A673 (cell line): Measurements from ENCODE around the gene C19orf47. TPM values are rescaled to one million over a fixed set of nuclear protein-coding genes. Genes with fewer than 3 reads are reported as not detected.

Experiments
- BruUV-seq: library from RNA; stranded (reverse); fragments of 400-500 nt; replicated peaks from 2 replicates; lab custom pipeline; 2021; lab: Mats Ljungman, UMichigan
- CTCF ChIA-PET: fragments of 300-600 bp; sonication (Branson Sonifier 250); formaldehyde crosslinking; loops from one replicate; lab custom pipeline; 2022; ENCODE audit warnings: antibody characterized with exemption; lab: Charles Lee
- POLR2A ChIA-PET: fragments of 300-600 bp; sonication (Branson Sonifier 250); formaldehyde crosslinking; loops from one replicate; lab custom pipeline; 2022; ENCODE audit warnings: antibody characterized with exemption; ENCODE audit not compliant: low non-redundant PET; lab: Charles Lee
- DNase-seq: peaks from one replicate; pipeline ENCODE4 v3.0.0-alpha.2; 2015; ENCODE audit warnings: low spot score
- H3K27ac ChIP-seq: fragments of 200-600 bp; sonication (generic); 2 replicates; pipeline ENCODE4 v1.5.1; 2016; ENCODE audit warnings: mixed run types, low read depth, mild to moderate bottlenecking, mixed read lengths, antibody characterized with exemption, low read length; ENCODE audit not compliant: poor library complexity, severe bottlenecking
- H3K27me3 ChIP-seq: fragments of 200-600 bp; sonication (generic); replicated peaks from 2 replicates; pipeline ENCODE4 v1.6.1; 2017; ENCODE audit warnings: mixed run types, low read depth, mild to moderate bottlenecking, mixed read lengths, antibody characterized with exemption, low read length; ENCODE audit not compliant: insufficient read depth, poor library complexity
- H3K36me3 ChIP-seq: fragments of 200-600 bp; sonication (generic); 2 replicates; pipeline ENCODE4 v1.6.1; 2016; ENCODE audit warnings: mixed run types, mild to moderate bottlenecking, mixed read lengths, antibody characterized with exemption, low read length; ENCODE audit not compliant: insufficient read depth, poor library complexity, severe bottlenecking
- H3K4me1 ChIP-seq: fragments of 200-600 bp; sonication (generic); 2 replicates; pipeline ENCODE4 v1.6.1; 2017; ENCODE audit warnings: mixed run types, mild to moderate bottlenecking, mixed read lengths, antibody characterized with exemption, low read length; ENCODE audit not compliant: insufficient read depth, poor library complexity, severe bottlenecking
- H3K4me3 ChIP-seq: fragments of 200-600 bp; sonication (generic); 2 replicates; pipeline ENCODE4 v1.5.1; 2016; ENCODE audit warnings: low read depth, mixed run types, mild to moderate bottlenecking, mixed read lengths, low read length; ENCODE audit not compliant: poor library complexity, severe bottlenecking
- H3K9me3 ChIP-seq: fragments of 200-600 bp; sonication (generic); 2 replicates; pipeline ENCODE4 v1.6.1; 2016; ENCODE audit warnings: mixed run types, low read depth, mild to moderate bottlenecking, mixed read lengths, antibody characterized with exemption, low read length; ENCODE audit not compliant: poor library complexity, severe bottlenecking
- CTCF ChIP-seq: fragments of 300-800, 200-600 bp; sonication (generic); conservative IDR thresholded peaks from 2 replicates; pipeline ENCODE4 v1.5.1; 2017; ENCODE audit warnings: low read depth, mild to moderate bottlenecking, antibody characterized with exemption, low read length, moderate library complexity, mixed read lengths
- EZH2 ChIP-seq: fragments of 200-600 bp; sonication (generic); IDR thresholded peaks from 2 replicates; pipeline ENCODE4 v1.6.1; 2017; ENCODE audit warnings: borderline replicate concordance, low read depth, mild to moderate bottlenecking, mixed read lengths, antibody characterized with exemption, low read length; ENCODE audit not compliant: poor library complexity, severe bottlenecking
- intact Hi-C: fragments of 100-400 bp; cut with micrococcal nuclease; formaldehyde crosslinking; loops from one replicate; pipeline ENCODE4 v1.10.0; 2022; ENCODE audit not compliant: unreplicated experiment
- total RNA-seq: library from RNA; stranded (reverse); gene quantifications from 2 replicates; pipeline ENCODE4 v1.2.3, GENCODE V29; 2021

C19orf47 gene
- total RNA-seq, 1 experiment from 2014 or later: 26.5 TPM

DNA sequence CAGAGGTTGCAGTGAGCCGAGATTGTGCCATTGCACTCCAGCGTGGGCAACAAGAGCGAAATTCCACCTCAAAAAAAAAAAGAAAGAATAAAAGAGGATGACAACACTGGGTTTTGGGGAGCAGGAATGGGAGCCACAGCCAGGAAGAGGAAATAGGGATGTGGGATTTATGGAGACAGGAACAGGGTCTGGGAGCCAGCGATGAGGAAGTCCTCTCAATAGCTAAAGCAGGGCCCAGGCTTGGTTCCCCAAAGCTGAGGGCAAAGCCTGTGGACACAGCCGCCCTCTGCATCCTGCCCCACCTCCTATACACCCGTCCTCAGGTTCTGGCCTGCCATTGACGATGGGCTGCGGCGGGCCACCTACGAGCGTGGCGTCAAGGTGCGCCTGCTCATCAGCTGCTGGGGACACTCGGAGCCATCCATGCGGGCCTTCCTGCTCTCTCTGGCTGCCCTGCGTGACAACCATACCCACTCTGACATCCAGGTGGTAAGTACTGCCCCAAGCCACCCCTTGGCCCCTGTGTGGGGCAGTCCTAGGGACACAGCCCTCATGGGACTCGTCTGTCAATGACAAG lies 28.2 kb upstream of the C19orf47 start:
- no TSS peak for BruUV-seq
- peaks cover 33% of the 10 kb centered on the region for H3K36me3 ChIP-seq
- no peaks in the 10 kb centered on the region for H3K9me3 ChIP-seq
- H3K4me1 ChIP-seq: no peaks in the 10 kb centered on the region
- intact Hi-C loops: no loop called here
- TF ChIP-seq EZH2 (no peak), CTCF (no peak)
- ChIA-PET CTCF (no interaction called here), POLR2A (no interaction called here)
- DNase-seq: no peak
- no peak overlapping the region for H3K27ac ChIP-seq
- no peak overlapping the region for H3K4me3 ChIP-seq
- no peaks in the 10 kb centered on the region for H3K27me3 ChIP-seq

DNA sequence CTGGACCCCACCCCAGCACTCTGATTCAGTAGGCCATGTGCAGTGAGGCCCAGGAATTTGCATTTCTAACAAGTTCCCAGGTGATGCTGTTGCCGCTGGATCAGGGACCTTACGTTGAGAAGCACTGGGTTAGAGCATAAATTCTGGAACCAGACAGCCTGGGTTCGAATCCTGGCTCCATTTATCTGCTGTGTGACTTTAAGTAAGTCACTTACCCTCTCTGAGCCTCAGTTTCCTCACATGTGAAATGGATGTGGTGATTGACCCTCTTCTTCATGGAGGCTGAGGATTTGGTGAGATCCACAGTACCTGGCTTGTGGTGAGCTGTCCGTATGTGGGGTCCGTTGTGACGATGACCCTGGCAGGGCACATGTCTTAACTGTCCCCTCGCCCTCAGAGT lies 25.9 kb upstream of the C19orf47 start:
- no peak for DNase-seq
- Histone ChIP-seq H3K27me3 (no peaks in the 10 kb centered on the region), H3K4me3 (no peak overlapping the region), H3K9me3 (no peaks in the 10 kb centered on the region), H3K4me1 (no peaks in the 10 kb centered on the region), H3K36me3 (peaks cover 53% of the 10 kb centered on the region), H3K27ac (no peak overlapping the region)
- BruUV-seq: no TSS peak
- no peak for TF ChIP-seq CTCF
- no peak for TF ChIP-seq EZH2
- ChIA-PET CTCF (no interaction called here), POLR2A (no interaction called here)
- intact Hi-C loops: no loop called here

DNA sequence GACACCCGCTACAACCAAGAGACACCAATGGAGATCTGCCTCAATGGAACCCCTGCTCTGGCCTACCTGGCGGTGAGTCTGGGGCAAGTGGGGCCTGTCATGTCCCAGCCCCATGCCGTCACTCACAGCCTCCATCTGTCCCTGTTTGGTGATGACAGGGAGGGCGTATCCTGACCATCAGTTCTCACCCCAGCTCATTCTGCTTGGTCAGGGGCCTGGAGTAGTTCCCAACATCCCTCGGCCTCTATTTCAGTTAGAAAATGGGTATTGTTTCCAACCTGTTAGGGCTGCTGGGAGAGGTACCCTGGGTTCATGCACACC lies 23.6 kb upstream of the C19orf47 start:
- no peak for DNase-seq
- Histone ChIP-seq H3K9me3 (no peaks in the 10 kb centered on the region), H3K4me1 (peaks cover 5% of the 10 kb centered on the region), H3K27ac (no peak overlapping the region), H3K36me3 (peaks cover 58% of the 10 kb centered on the region), H3K27me3 (no peaks in the 10 kb centered on the region), H3K4me3 (no peak overlapping the region)
- ChIA-PET CTCF (no interaction called here), POLR2A (no interaction called here)
- no TSS peak for BruUV-seq
- intact Hi-C loops: no loop called here
- TF ChIP-seq CTCF (no peak), EZH2 (no peak)
